K562 (cell line): ENCODE data around the gene SLC2A13. TPM values are rescaled to one million over a fixed set of nuclear protein-coding genes. Genes with fewer than 3 reads are reported as not detected.

Experiments
- ATAC-seq: fragments of 200-7000 bp; cut with Tn5 transposase; 3 replicates; pipeline ENCODE4 v1.9.1; 2020; ENCODE audit warnings: moderate library complexity
- BruUV-seq: library from RNA; stranded (reverse); fragments of 400-500 nt; replicated peaks from 2 replicates; lab custom pipeline; 2021; lab: Mats Ljungman, UMichigan
- CTCF ChIA-PET: fragments of 300-600 bp; formaldehyde crosslinking; extraction: SDS; loops from one replicate; lab custom pipeline; 2021; ENCODE audit warnings: low intra/inter-chr PET ratio; lab: Yijun Ruan, JAX
- POLR2A ChIA-PET: fragments of 300-600, 350-650 bp; sonication (Branson Sonifier 250); formaldehyde crosslinking; extraction: SDS; loops from one replicate; lab custom pipeline; 2021; ENCODE audit warnings: antibody characterized with exemption, inconsistent platforms; lab: Yijun Ruan, JAX
- DNase-seq, 4 experiments: peaks; one replicate each; pipeline versions ENCODE4 v3.0.0 to v3.0.0-alpha.2; 2011 to 2018; ENCODE audit warnings: low spot score in 3 of 4, mixed read lengths in 3 of 4; ENCODE audit errors: extremely low read depth in 1 of 4
- FAIRE-seq: peaks from 2 replicates; lab custom pipeline; 2011; peaks lifted over from hg19 to GRCh38; lab: Jason Lieb, UNC
- H2AFZ ChIP-seq: 2 replicates; pipeline ENCODE4 v1.6.0; 2011; ENCODE audit warnings: low read depth, low read length, control low read depth, inconsistent platforms
- H3K27ac ChIP-seq: fragments of 200-600 bp; 3 replicates; pipeline ENCODE4 v1.8.0; 2011; ENCODE audit warnings: low read depth, mild to moderate bottlenecking, control low read depth, inconsistent platforms, low read length, moderate library complexity, mixed read lengths; ENCODE audit errors: extremely low read depth
- H3K27me3 ChIP-seq, 2 experiments: fragments of 300-600 bp in 1 of 2; 2 replicates in 1 of 2; 3 replicates in 1 of 2; pipeline versions ENCODE4 v1.6.0 to v1.8.0; 2011; ENCODE audit warnings: inconsistent platforms in 2 of 2, low read length in 2 of 2, mild to moderate bottlenecking in 1 of 2, mixed read lengths in 1 of 2, moderate library complexity in 1 of 2; ENCODE audit not compliant: control insufficient read depth in 2 of 2, insufficient read depth in 2 of 2
- H3K36me3 ChIP-seq: fragments of 300-600 bp; 3 replicates; pipeline ENCODE4 v1.8.0; 2011; ENCODE audit warnings: mild to moderate bottlenecking, low read length, inconsistent platforms; ENCODE audit not compliant: control insufficient read depth, insufficient read depth
- H3K4me1 ChIP-seq, 2 experiments: fragments of 200-600 bp in 1 of 2; replicated peaks in 1 of 2; 2 replicates in 1 of 2; 3 replicates in 1 of 2; pipeline versions ENCODE4 v1.5.1 to v1.8.0; 2011; ENCODE audit warnings: inconsistent platforms in 2 of 2, low read length in 2 of 2, mild to moderate bottlenecking in 1 of 2, mixed read lengths in 1 of 2, moderate library complexity in 1 of 2; ENCODE audit not compliant: control insufficient read depth in 2 of 2, insufficient read depth in 2 of 2
- H3K4me2 ChIP-seq: 2 replicates; pipeline ENCODE4 v1.6.1; 2011; ENCODE audit warnings: low read length, control low read depth, inconsistent platforms, mixed read lengths; ENCODE audit not compliant: insufficient read depth
- H3K4me3 ChIP-seq: fragments of 200-600 bp; sonication (generic), shearing (Covaris generic); 2 replicates; pipeline ENCODE4 v1.5.1; 2016; ENCODE audit warnings: control low read depth, inconsistent platforms
- H3K79me2 ChIP-seq: fragments of 200-600 bp; 3 replicates; pipeline ENCODE4 v1.8.0; 2011; ENCODE audit warnings: low read length, inconsistent platforms; ENCODE audit not compliant: control insufficient read depth, insufficient read depth
- H3K9ac ChIP-seq, 2 experiments: 2 replicates each; pipeline versions ENCODE4 v1.6.0 to v1.6.1; 2011; ENCODE audit warnings: low read depth in 2 of 2, low read length in 2 of 2, control low read depth in 1 of 2, inconsistent platforms in 1 of 2, mild to moderate bottlenecking in 1 of 2, mixed read lengths in 1 of 2; ENCODE audit not compliant: insufficient read depth in 1 of 2
- H3K9me1 ChIP-seq: one replicate; pipeline ENCODE4 v1.6.0; 2011; ENCODE audit warnings: inconsistent platforms, mild to moderate bottlenecking, low read length, moderate library complexity; ENCODE audit not compliant: control insufficient read depth, insufficient read depth
- H3K9me3 ChIP-seq: replicated peaks from 2 replicates; pipeline ENCODE4 v1.5.1; 2011; ENCODE audit warnings: low read depth, low read length, inconsistent platforms; ENCODE audit not compliant: control insufficient read depth, insufficient read depth
- H4K20me1 ChIP-seq: replicated peaks from 2 replicates; pipeline ENCODE4 v1.6.1; 2011; ENCODE audit warnings: low read length, inconsistent platforms, mixed read lengths; ENCODE audit not compliant: control insufficient read depth, insufficient read depth
- WGBS: fragments of 100-300 bp; shearing (Covaris generic); methylation state at CpG from one replicate; pipeline ENCODE4 v1.1.6; 2016; ENCODE audit warnings: low coverage, mixed read lengths; ENCODE audit not compliant: insufficient coverage; ENCODE audit errors: missing lambda C conversion rate; 5-methylcytosine and 5-hydroxymethylcytosine counted together
- in situ Hi-C: fragments of 300-500 bp; cut with MboI; formaldehyde crosslinking; loops from 4 replicates; pipeline ENCODE4 v1.15.0; 2018; ENCODE audit warnings: inconsistent platforms, mixed read lengths
- intact Hi-C: fragments of 100-400 bp; cut with micrococcal nuclease; formaldehyde crosslinking; loops from 2 replicates; pipeline ENCODE4 v1.14.2; 2022
- polyA plus RNA-seq, 8 experiments: library from polyadenylated mRNA; depleted of rRNA in 4 of 8; stranded (reverse) in 5 of 8; unstranded in 3 of 8; fragments of >200 nt; fragmentation: Nextera tagmentation in 2 of 8; fragmentation: Illumina TruSeq in 1 of 8; extraction: Ambion mirVana in 2 of 8; extraction: Trizol in 1 of 8; gene quantifications; 2 replicates each; pipeline versions ENCODE4 v1.2.1 to v1.2.3, GENCODE V29; 2011 to 2014; ENCODE audit warnings: inconsistent platforms in 1 of 8, missing spikeins in 1 of 8
- total RNA-seq, 7 experiments: library from RNA; depleted of rRNA in 6 of 7; stranded (reverse); fragments of >200 nt in 6 of 7; fragmentation: Illumina TruSeq in 2 of 7; extraction: Trizol in 2 of 7; gene quantifications; 2 replicates each; pipeline versions ENCODE4 v1.2.1 to v1.2.3, GENCODE V29; 2011 to 2021; ENCODE audit warnings: low replicate concordance in 1 of 7
- TF ChIP-seq, protein P1 (sequence below), 2 experiments: fragments of 450-650 bp in 1 of 2; IDR thresholded peaks; 2 replicates each; pipeline ENCODE4 v1.6.1; 2011 to 2017; ENCODE audit warnings: low read depth in 2 of 2, antibody characterized with exemption in 1 of 2, borderline replicate concordance in 1 of 2, low read length in 1 of 2, mild to moderate bottlenecking in 1 of 2, mixed read lengths in 1 of 2; ENCODE audit not compliant: control insufficient read depth in 1 of 2

SLC2A13 gene
- total and polyA plus RNA-seq, 9 of the 15 experiments (the other 6 are each of a cell fraction or from before 2014, with no cell fraction given), result 1.7 to 12.4 (median 9.0) TPM

DNA sequence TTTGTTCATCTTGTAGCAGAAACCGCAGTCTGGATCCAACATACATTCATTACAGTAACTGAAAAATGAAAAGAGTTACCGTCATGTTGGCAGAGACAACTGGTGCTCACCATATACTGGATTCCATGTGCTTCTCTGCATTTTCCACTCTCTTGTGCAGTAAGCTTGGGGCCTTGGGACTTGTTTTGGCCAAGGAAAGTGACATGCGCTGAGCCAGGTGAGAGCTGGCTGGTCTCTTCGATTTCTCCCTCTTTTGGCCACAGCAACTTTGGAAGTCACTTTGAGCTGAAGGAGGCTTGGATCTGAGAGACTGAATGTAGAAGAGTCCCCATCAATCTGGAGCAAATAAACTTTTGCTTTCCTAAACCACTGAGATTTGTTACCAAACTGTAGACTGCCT lies 275.7 kb downstream of the SLC2A13 start:
- intact Hi-C loops (no loop called here), in situ Hi-C loops (no loop called here)
- DNase-seq, result no peak
- no peak overlapping the region for H3K4me3 ChIP-seq
- FAIRE-seq, result no peak
- no peak overlapping the region for H3K4me2 ChIP-seq
- no peak for ATAC-seq
- BruUV-seq, result no TSS peak
- no peak overlapping the region for H3K27ac ChIP-seq
- no peak overlapping the region for H3K9ac ChIP-seq
- H3K9me3 ChIP-seq, result no peaks in the 10 kb centered on the region
- CTCF ChIA-PET, result no interaction called here
- H3K79me2 ChIP-seq, result no peaks in the 10 kb centered on the region
- no peak overlapping the region for H2AFZ ChIP-seq
- POLR2A ChIA-PET, result no interaction called here
- TF ChIP-seq, protein P1, sequence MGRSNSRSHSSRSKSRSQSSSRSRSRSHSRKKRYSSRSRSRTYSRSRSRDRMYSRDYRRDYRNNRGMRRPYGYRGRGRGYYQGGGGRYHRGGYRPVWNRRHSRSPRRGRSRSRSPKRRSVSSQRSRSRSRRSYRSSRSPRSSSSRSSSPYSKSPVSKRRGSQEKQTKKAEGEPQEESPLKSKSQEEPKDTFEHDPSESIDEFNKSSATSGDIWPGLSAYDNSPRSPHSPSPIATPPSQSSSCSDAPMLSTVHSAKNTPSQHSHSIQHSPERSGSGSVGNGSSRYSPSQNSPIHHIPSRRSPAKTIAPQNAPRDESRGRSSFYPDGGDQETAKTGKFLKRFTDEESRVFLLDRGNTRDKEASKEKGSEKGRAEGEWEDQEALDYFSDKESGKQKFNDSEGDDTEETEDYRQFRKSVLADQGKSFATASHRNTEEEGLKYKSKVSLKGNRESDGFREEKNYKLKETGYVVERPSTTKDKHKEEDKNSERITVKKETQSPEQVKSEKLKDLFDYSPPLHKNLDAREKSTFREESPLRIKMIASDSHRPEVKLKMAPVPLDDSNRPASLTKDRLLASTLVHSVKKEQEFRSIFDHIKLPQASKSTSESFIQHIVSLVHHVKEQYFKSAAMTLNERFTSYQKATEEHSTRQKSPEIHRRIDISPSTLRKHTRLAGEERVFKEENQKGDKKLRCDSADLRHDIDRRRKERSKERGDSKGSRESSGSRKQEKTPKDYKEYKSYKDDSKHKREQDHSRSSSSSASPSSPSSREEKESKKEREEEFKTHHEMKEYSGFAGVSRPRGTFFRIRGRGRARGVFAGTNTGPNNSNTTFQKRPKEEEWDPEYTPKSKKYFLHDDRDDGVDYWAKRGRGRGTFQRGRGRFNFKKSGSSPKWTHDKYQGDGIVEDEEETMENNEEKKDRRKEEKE (IDR thresholded peaks at IDR 0.05; ENCODE audit: borderline replicate concordance in 1 of 2, control insufficient read depth in 1 of 2, low read depth in 2 of 2, low read length in 1 of 2), result no peak
- no peaks in the 10 kb centered on the region for H3K9me1 ChIP-seq
- H3K36me3 ChIP-seq, result no peaks in the 10 kb centered on the region
- 91% methylated on average over 4 of the region's 4 CpGs for WGBS
- H3K27me3 ChIP-seq, result no peaks in the 10 kb centered on the region
- 0 out of 5 replicates have a peak, but pooled peaks cover 0 to 3% of the 10 kb centered on the region in 2 experiments for H3K4me1 ChIP-seq
- no peaks in the 10 kb centered on the region for H4K20me1 ChIP-seq
